ENCODE results near the gene TMEM39A.

- no peak for TF ChIP-seq CTCF (IDR thresholded peaks at IDR 0.05)
- TF ChIP-seq POLR2AphosphoS5 (IDR thresholded peaks at IDR 0.05) = no peak
- TF ChIP-seq POLR2A (IDR thresholded peaks at IDR 0.05) = no peak
- no peak for TF ChIP-seq EP300 (IDR thresholded peaks at IDR 0.05)
Observed at GRCh38 chr3:119507404-119507803, 44.0 kb upstream of the TMEM39A start.
